GM13976 (cell line): Measurements from ENCODE around the gene CCDC124.

ENCODE experiments used
- DNase-seq: peaks from one replicate; pipeline ENCODE4 v3.0.0; 2012; ENCODE audit warnings: low spot score
- in situ Hi-C: fragments of 300-500 bp; cut with MboI; formaldehyde crosslinking; loops from one replicate; pipeline ENCODE4 v1.12.0; 2022; ENCODE audit warnings: low sequenced_read_pairs, mixed read lengths, inconsistent platforms; ENCODE audit not compliant: unreplicated experiment
- TF ChIP-seq, protein P1 (sequence below): IDR thresholded peaks from 2 replicates; pipeline ENCODE4 v1.5.1; 2012; ENCODE audit warnings: borderline replicate concordance, mild to moderate bottlenecking; ENCODE audit not compliant: insufficient read depth; ENCODE audit errors: extremely low read depth, missing control alignments, control extremely low read depth

Gene CCDC124

DNA sequence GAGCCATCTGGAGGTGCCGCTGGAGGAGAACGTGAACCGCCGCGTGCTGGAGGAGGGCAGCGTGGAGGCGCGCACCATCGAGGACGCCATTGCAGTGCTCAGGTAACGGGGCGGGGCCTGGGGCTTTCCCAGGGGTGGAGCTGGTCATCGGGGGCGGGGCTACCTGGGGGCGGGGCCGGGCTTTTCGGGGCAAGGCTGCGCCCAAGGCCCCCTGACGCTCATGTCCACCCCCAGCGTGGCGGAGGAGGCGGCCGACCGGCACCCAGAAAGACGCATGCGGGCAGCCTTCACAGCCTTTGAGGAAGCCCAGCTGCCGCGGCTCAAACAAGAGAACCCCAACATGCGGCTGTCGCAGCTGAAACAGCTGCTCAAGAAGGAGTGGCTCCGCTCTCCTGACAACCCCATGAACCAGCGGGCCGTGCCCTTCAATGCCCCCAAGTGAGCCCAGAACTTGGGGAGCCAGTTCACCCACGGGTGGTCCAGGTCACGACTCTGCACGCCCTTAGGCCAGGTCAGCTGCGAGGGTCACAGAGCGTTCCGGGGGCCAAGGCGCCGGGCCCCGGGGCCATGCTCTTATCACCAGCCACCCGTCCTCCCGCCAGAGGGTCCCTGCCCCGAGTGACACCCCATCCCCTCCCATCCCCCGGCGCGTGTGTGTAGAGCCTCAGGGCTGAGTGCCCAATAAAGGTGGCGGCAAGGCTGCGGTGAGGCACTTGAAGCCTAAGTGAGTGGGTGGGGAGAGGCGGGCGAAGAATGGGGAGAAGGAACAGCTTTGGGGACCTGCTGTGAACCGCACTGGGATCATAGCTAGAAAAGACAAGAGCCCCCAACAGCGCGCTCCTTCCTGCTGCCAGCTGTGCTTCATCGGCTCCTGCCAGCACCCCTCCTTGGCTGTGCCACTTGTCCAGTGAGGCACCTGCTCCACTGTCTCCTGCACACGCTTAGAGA is 10.7 kb downstream of the CCDC124 start:
- no peak for DNase-seq
- in situ Hi-C loops: loop anchor here (25.0 kb wide), 1 partner anchor 119 kb away; no protein-coding TSS in a partner anchor
- TF ChIP-seq, protein P1, sequence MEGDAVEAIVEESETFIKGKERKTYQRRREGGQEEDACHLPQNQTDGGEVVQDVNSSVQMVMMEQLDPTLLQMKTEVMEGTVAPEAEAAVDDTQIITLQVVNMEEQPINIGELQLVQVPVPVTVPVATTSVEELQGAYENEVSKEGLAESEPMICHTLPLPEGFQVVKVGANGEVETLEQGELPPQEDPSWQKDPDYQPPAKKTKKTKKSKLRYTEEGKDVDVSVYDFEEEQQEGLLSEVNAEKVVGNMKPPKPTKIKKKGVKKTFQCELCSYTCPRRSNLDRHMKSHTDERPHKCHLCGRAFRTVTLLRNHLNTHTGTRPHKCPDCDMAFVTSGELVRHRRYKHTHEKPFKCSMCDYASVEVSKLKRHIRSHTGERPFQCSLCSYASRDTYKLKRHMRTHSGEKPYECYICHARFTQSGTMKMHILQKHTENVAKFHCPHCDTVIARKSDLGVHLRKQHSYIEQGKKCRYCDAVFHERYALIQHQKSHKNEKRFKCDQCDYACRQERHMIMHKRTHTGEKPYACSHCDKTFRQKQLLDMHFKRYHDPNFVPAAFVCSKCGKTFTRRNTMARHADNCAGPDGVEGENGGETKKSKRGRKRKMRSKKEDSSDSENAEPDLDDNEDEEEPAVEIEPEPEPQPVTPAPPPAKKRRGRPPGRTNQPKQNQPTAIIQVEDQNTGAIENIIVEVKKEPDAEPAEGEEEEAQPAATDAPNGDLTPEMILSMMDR: no peak

DNA sequence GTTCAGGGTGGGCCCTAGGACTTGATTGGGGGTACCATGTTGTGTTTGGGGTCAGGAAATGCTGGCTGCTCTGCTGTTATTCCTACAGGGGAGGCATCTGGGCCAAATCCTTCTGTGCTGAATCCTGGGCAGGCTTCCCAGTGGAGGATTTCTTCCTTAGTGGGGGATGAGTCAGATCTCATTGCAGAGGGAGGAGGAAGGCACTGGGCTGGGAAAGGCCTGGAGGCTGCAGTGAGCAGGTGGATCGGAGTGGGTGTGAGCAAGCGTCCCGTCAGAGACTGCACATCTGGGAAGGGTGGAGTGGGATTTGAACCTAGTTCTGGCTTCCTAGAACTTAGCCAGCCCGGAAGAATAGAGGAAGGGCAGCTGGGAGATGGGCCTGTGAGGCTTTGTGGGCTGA is 11.5 kb downstream of the CCDC124 start:
- TF ChIP-seq, protein P1: no peak
- DNase-seq: no peak
- in situ Hi-C loops: loop anchor here (25.0 kb wide), 1 partner anchor 118 kb away; no protein-coding TSS in a partner anchor

DNA sequence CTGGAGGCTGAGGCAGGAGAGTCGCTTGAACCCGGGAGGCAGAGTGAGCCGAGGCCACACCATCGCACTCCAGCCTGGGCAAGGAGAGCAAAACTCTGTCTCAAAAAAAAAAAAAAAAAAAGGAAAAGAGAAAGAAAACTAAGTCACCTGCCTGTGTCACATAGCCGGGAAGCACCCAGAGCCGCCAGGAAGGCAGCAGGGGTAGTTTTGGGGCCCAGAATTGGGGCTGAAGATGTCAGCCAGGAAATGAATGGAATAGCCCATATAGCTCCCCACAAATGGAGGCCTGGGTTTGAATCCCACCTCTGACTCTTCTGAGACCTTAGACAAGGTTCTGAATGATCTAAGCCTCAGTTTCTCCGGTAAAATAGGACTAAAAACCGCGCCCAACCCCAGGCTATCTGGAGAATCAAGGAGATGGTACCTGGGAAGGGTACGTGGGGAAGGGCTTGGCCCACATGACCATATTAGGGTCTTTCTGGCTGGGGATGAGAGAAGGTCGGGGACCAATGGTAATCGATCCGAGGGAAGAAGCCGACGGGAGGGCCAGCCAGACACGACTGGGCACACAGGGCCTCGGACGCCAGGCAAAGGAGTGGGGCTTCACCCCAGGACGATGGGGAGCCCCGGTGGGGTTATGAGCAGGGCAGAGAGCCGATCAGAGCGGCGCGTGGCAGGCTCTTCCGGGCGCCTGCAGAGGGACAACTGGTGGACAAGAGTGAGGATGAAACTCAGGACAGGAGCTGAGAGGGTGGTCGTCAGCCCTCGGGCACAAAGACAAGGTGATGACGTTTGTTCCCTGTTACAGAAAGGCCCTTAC is 14.4 kb downstream of the CCDC124 start:
- peak; percentile 80 for DNase-seq
- in situ Hi-C loops: loop anchor here (25.0 kb wide), 1 partner anchor 115 kb away; no protein-coding TSS in a partner anchor
- TF ChIP-seq, protein P1: no peak

DNA sequence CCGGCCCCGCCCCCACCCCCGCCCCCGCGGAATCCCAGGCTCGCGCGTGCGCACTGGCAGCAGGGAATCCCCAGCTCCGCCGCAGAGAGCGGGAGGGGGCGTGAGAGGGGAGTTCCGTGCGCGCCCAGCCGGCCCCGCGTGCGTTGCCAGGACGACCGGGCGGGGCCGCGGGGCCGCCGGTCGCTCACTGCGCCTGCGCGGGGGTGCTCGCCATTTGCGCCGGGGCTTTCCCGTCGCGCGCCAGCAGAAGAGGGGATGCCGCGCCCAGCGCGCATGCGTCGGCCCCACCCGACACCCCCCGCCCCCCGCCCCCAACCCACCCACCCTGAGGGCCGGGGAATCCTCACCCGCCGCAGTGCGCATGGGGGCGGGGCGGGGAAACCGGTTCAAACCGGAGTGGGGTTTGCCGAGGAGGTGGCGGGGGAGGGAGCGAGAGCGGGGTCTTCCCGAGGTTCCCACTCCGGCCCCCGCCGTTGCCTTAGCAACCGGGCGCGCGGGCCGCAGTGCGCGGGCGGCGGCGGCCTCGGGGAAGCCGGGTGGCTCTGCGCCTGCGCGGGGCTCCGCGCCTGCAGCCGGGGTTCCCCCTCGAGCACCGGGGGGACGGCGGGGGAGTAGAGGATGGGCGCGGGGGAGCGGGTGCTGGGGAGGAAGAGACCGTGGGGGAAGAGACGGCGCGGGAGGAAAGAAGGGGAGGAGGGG is 15.1 kb downstream of the CCDC124 start:
- peak; percentile 99 for DNase-seq
- in situ Hi-C loops: loop anchor here (25.0 kb wide), 1 partner anchor 114 kb away; no protein-coding TSS in a partner anchor
- TF ChIP-seq, protein P1: no peak

DNA sequence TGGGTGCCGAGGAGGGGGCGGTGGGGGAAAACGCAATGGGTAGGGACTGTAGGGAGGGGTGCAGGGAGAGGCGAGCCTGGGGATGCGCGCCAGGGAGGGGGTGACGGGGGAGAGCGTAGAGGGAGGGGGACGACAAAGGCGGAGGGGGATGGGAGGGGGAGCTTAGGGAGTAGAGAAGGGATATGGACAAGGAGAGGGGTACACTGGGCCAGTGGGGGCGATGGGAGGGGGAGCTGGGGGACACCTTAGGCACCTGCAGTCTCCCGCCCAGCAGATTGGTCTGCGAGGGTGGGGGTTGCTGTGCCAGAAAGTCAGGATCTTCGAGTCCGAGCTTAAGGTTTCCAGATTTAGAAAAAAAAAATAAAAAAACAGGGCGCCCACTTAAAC is 15.7 kb downstream of the CCDC124 start:
- no peak for DNase-seq
- TF ChIP-seq, protein P1: no peak
- in situ Hi-C loops: loop anchor here (25.0 kb wide), 1 partner anchor 114 kb away; no protein-coding TSS in a partner anchor
